PC-3 (cell line): Measurements from ENCODE around the gene CES2. TPM values are rescaled to one million over a fixed set of nuclear protein-coding genes. Genes with fewer than 3 reads are reported as not detected.

Source experiments
- ATAC-seq: fragments of 200-7000 bp; cut with Tn5 transposase; 2 replicates; pipeline ENCODE4 v1.9.1; 2020; ENCODE audit warnings: mild to moderate bottlenecking, moderate library complexity
- BruUV-seq: library from RNA; stranded (reverse); fragments of 400-500 nt; replicated peaks from 2 replicates; lab custom pipeline; 2021; lab: Mats Ljungman, UMichigan
- CTCF ChIA-PET: fragments of 300-600 bp; sonication (Branson Sonifier 250); formaldehyde crosslinking; loops from one replicate; lab custom pipeline; 2022; ENCODE audit warnings: antibody characterized with exemption; lab: Charles Lee
- POLR2A ChIA-PET: fragments of 300-600 bp; sonication (Branson Sonifier 250); formaldehyde crosslinking; loops from one replicate; lab custom pipeline; 2022; ENCODE audit warnings: antibody characterized with exemption; ENCODE audit not compliant: unreplicated experiment; lab: Charles Lee
- DNase-seq: peaks from one replicate; pipeline ENCODE4 v3.0.0-alpha.2; 2015
- H2AFZ ChIP-seq: fragments of 300-600 bp; sonication (generic); 2 replicates; pipeline ENCODE4 v1.6.0; 2016; ENCODE audit warnings: antibody characterized with exemption, low read length
- H3F3A ChIP-seq: fragments of 300-600 bp; sonication (generic); one replicate; pipeline ENCODE4 v1.6.0; 2017; ENCODE audit warnings: antibody characterized with exemption, low read length, control low read depth, mild to moderate bottlenecking; ENCODE audit not compliant: unreplicated experiment
- H3K27ac ChIP-seq: fragments of 300-600 bp; sonication (generic); 2 replicates; pipeline ENCODE4 v1.5.1; 2016; ENCODE audit warnings: mild to moderate bottlenecking, low read length
- H3K27me3 ChIP-seq: fragments of 300-600 bp; sonication (generic); 2 replicates; pipeline ENCODE4 v1.6.1; 2016; ENCODE audit warnings: low read length, mixed read lengths
- H3K36me3 ChIP-seq: fragments of 300-600 bp; sonication (generic); 2 replicates; pipeline ENCODE4 v1.6.1; 2016; ENCODE audit warnings: low read depth, mixed run types, low read length, mixed read lengths
- H3K4me1 ChIP-seq: fragments of 300-600 bp; sonication (generic); 2 replicates; pipeline ENCODE4 v1.5.1; 2016; ENCODE audit warnings: low read length; ENCODE audit not compliant: insufficient read depth
- H3K4me2 ChIP-seq: fragments of 300-600 bp; sonication (generic); 2 replicates; pipeline ENCODE4 v1.6.0; 2016; ENCODE audit warnings: low read length
- H3K4me3 ChIP-seq: fragments of 300-600 bp; sonication (generic); 2 replicates; pipeline ENCODE4 v1.5.1; 2016; ENCODE audit warnings: mild to moderate bottlenecking, low read length, mixed read lengths
- H3K79me2 ChIP-seq: fragments of 300-600 bp; sonication (generic); 2 replicates; pipeline ENCODE4 v1.6.1; 2017; ENCODE audit warnings: low read length, mixed read lengths
- H3K9ac ChIP-seq: fragments of 300-600 bp; sonication (generic); 2 replicates; pipeline ENCODE4 v1.6.0; 2016; ENCODE audit warnings: mild to moderate bottlenecking, low read length
- H3K9me2 ChIP-seq: fragments of 300-600 bp; sonication (generic); replicated peaks from 2 replicates; pipeline ENCODE4 v1.6.1; 2016; ENCODE audit warnings: mixed run types, low read length, mixed read lengths
- H3K9me3 ChIP-seq: fragments of 300-600 bp; sonication (generic); 2 replicates; pipeline ENCODE4 v1.6.1; 2016; ENCODE audit warnings: low read length, mixed read lengths
- H4K20me1 ChIP-seq: fragments of 300-600 bp; sonication (generic); 2 replicates; pipeline ENCODE4 v1.6.1; 2016; ENCODE audit warnings: low read length, mixed read lengths
- EZH2 ChIP-seq: fragments of 300-600 bp; sonication (generic); IDR thresholded peaks from one replicate; pipeline ENCODE4 v1.6.1; 2017; ENCODE audit warnings: antibody characterized with exemption, mild to moderate bottlenecking, low read length; ENCODE audit not compliant: unreplicated experiment
- EZH2phosphoT487 ChIP-seq: fragments of 300-600 bp; sonication (generic); IDR thresholded peaks from 2 replicates; pipeline ENCODE4 v1.6.1; 2018; ENCODE audit warnings: mild to moderate bottlenecking, antibody characterized with exemption, low read length, borderline replicate concordance
- intact Hi-C: fragments of 100-400 bp; cut with micrococcal nuclease; formaldehyde crosslinking; loops from 2 replicates; pipeline ENCODE4 v1.9.0; 2023
- total RNA-seq: library from RNA; depleted of rRNA; stranded (reverse); fragments of >200 nt; gene quantifications from 2 replicates; pipeline ENCODE4 v1.2.3, GENCODE V29; 2014
- TF ChIP-seq, protein P1 (sequence below): fragments of 300-600 bp; sonication (generic); conservative IDR thresholded peaks from 2 replicates; pipeline ENCODE4 v1.5.1; 2017; ENCODE audit warnings: antibody characterized with exemption, low read depth, mild to moderate bottlenecking, low read length

Gene CES2
- total RNA-seq, 1 experiment from 2014 or later = 15.8 TPM

- no TSS peak for BruUV-seq
- POLR2A ChIA-PET = no interaction called here
- no peak overlapping the region for H3K9ac ChIP-seq
Measured at GRCh38 chr16:66898933-66899309, 36.4 kb upstream of the CES2 start.

DNA sequence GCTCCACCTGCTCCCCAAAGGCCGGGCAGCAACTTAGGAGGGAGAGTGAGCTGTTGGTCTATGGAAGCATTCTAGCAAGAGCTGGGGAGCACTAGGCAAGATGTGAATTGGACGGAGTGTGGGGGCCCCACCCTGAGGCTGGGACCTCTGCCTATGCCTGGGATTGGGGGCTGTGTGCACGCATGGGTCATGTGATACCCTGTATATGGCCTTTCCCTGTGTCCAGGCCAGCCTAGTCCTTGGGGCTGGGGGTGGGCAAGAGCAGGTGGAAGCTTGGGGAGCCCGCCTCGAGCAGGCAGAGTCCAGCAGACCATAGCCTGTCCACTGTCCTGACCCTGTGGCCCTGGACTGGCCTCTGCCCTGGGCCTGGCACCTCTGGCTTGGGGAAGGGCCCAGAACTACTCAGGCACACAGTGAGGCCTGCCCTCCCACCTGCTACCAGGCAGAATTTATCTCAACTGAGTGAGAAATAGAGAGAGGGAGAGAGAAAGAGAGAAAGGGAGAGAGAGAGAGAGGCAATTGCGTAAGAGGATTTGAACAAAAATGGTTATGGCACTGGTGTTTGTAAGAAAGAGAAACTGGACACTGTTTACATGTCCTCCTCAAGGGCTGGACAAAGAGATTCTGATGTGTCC, 35.9 kb upstream of the CES2 start:
- H3K9me2 ChIP-seq = no peaks in the 10 kb centered on the region
- H3K9me3 ChIP-seq = no peaks in the 10 kb centered on the region
- DNase-seq = no peak
- no peak for ATAC-seq
- ChIA-PET POLR2A (no interaction called here), CTCF (no interaction called here)
- H3K9ac ChIP-seq = no peak overlapping the region
- TF ChIP-seq EZH2 = no peak
- no peak for TF ChIP-seq EZH2phosphoT487
- TF ChIP-seq, protein P1, sequence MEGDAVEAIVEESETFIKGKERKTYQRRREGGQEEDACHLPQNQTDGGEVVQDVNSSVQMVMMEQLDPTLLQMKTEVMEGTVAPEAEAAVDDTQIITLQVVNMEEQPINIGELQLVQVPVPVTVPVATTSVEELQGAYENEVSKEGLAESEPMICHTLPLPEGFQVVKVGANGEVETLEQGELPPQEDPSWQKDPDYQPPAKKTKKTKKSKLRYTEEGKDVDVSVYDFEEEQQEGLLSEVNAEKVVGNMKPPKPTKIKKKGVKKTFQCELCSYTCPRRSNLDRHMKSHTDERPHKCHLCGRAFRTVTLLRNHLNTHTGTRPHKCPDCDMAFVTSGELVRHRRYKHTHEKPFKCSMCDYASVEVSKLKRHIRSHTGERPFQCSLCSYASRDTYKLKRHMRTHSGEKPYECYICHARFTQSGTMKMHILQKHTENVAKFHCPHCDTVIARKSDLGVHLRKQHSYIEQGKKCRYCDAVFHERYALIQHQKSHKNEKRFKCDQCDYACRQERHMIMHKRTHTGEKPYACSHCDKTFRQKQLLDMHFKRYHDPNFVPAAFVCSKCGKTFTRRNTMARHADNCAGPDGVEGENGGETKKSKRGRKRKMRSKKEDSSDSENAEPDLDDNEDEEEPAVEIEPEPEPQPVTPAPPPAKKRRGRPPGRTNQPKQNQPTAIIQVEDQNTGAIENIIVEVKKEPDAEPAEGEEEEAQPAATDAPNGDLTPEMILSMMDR = no peak
- intact Hi-C loops = no loop called here
- BruUV-seq = no TSS peak
- no peak overlapping the region for H2AFZ ChIP-seq
- no peaks in the 10 kb centered on the region for H3F3A ChIP-seq
- no peaks in the 10 kb centered on the region for H3K79me2 ChIP-seq
- H3K4me1 ChIP-seq = peaks cover 4% of the 10 kb centered on the region; the same call in 1 of the 2 replicates
- H3K4me3 ChIP-seq = no peak overlapping the region
- no peaks in the 10 kb centered on the region for H3K36me3 ChIP-seq
- no peak overlapping the region for H3K27ac ChIP-seq
- H3K4me2 ChIP-seq = no peak overlapping the region
- no peaks in the 10 kb centered on the region for H3K27me3 ChIP-seq
- no peaks in the 10 kb centered on the region for H4K20me1 ChIP-seq

More at GRCh38 chr16:66898933-66899309, 36.4 kb upstream of the CES2 start:
- no peak for DNase-seq
- no peaks in the 10 kb centered on the region for H3K9me2 ChIP-seq
- intact Hi-C loops = no loop called here
- ATAC-seq = no peak
- TF ChIP-seq EZH2phosphoT487 (no peak), EZH2 (no peak)
- TF ChIP-seq, protein P1 = no peak
- no peaks in the 10 kb centered on the region for H4K20me1 ChIP-seq
- no peaks in the 10 kb centered on the region for H3K27me3 ChIP-seq
- H3K9me3 ChIP-seq = no peaks in the 10 kb centered on the region
- no peaks in the 10 kb centered on the region for H3F3A ChIP-seq
- no peak overlapping the region for H2AFZ ChIP-seq
- peaks cover 4% of the 10 kb centered on the region; the same call in 1 of the 2 replicates for H3K4me1 ChIP-seq
- H3K36me3 ChIP-seq = no peaks in the 10 kb centered on the region
- no peak overlapping the region for H3K27ac ChIP-seq
- no peaks in the 10 kb centered on the region for H3K79me2 ChIP-seq
- no peak overlapping the region for H3K4me2 ChIP-seq
- H3K4me3 ChIP-seq = no peak overlapping the region
- CTCF ChIA-PET = no interaction called here
